Epithelial cell of prostate (primary cell): ENCODE results near the gene GET3.
"Not testable (repeated sequence)": the region's sequence is repeated elsewhere in the genome, so short reads cannot be mapped to it uniquely, and the experiment has no call there.

Source experiments
- DNase-seq: peaks from one replicate; pipeline ENCODE4 v3.0.0-alpha.2; 2011; ENCODE audit warnings: low read depth, low spot score
- H3K27ac ChIP-seq: fragments of 450-650 bp; 2 replicates; pipeline ENCODE4 v1.5.1; 2017; ENCODE audit warnings: mild to moderate bottlenecking

GET3 gene

GRCh38 chr19:12713304-12713703 lies 24.0 kb upstream of the GET3 start:
- H3K27ac ChIP-seq, DNase-seq: not testable (repeated sequence)

DNA sequence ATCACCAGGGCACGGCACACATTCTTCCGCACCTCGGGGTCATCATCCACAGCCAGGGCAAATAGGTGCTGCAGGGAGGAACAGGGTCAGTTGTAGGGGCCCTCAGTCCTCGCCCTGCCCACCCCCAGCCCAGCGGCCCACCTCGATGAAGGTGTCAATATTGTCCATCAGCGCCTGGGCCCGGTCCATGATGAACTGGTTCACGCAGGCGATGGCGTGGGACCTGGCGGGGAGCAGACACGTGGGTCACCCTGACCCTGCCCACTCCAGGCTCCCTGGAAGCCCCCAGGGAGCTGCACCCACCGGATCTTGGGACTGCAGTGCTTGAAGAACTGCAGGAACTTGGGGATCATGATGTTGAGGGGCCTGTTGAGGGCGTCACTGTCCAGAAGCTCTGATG lies 22.2 kb upstream of the GET3 start:
- H3K27ac ChIP-seq: no peak overlapping the region

GRCh38 chr19:12715929-12716328 lies 21.4 kb upstream of the GET3 start:
- no peak for DNase-seq
- no peak overlapping the region for H3K27ac ChIP-seq

More for the DNA sequence above, 22.2 kb upstream of the GET3 start:
- DNase-seq: no peak

GRCh38 chr19:12720296-12720695 lies 17.0 kb upstream of the GET3 start:
- no peak for DNase-seq
- peak overlapping the region; percentile 93 for H3K27ac ChIP-seq

DNA sequence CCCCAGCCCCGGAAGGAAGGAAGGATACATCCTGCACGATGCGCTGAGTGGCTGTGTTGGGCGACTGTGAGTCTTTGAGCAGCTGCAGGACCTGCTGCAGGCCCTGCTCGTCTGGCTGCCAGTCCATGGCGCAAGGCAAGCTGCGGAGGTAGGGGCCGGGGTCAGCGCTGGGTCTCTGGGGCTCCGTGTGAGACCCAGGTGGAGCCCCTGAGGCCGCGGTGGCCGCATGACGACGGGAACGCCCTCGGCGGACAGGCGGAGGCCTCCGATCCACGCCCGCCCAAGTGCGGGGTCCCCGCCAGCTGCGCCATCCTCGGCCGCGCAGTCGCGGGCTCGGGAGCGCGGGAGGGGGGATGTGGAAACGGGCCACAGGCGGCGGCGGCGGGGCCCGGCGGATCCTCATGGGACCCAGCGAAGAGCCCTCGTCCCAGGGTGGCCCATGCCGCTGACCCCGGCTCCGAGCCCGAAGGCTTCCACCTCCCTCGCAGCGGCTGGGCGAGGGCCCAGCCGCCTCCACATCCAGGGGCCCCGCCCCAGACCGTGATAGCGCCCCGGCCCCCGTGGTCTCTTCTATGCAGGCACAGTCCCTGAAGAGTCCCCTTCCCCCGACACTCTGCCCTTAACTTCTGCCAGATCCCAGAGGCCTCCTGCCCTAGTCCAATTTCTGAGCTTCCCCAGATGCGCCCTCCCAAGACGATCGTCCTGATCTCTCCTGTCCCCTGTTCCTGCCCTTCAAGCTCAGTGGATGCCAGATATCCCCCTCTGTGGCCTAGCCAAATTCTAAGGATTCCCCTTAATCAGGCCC lies 16.2 kb upstream of the GET3 start:
- H3K27ac ChIP-seq: peak overlapping the region; percentile 93
- DNase-seq: no peak

GRCh38 chr19:12721656-12722565 lies 15.4 kb upstream of the GET3 start:
- DNase-seq: no peak

DNA sequence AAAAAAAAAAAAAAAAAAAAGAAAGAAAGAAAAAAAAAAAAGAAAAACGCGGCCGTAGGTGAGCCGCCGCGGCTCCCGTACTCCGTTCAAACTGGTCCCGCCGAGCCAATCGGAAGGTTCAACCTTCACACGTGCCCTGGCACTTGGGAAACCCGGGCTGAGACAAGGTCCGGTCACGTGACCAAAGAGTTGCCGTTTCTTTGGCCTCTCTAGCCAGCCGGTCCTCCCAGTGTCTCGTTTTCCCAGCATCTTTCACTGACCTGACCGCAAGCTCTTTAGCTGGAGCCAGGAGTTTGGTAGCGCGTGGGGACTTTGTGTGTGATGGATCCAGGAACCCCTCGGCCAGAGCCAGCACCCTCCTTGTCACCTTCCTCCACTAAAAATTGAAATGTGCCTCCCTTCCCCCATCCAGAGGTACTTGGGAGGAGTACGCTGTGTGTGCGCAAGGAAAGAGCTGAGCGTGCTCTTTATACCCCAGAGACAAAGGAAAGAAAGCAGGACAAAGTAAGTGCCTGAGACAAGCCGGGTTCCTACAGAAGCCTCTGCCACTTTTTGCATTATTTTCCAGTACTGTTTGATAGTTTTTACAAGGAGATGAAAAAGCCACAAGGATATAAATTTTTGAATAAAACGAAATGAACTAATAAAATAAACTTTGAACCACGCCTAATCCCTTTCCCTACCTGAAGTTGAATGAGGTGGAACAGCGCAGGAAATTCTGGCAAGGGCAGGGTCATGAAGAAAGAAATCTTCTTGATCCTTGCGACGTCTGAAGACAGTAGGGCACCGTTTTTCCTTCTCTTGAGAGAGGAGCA lies 14.5 kb upstream of the GET3 start:
- H3K27ac ChIP-seq: peak overlapping the region; percentile 93
- DNase-seq: peak; percentile 97

More at GRCh38 chr19:12721656-12722565, 15.4 kb upstream of the GET3 start:
- peak overlapping the region; percentile 93 for H3K27ac ChIP-seq

- peak overlapping the region; percentile 93 for H3K27ac ChIP-seq
- DNase-seq: no peak
These were observed 14.0 kb upstream of the GET3 start for GRCh38 chr19:12723381-12723640.

DNA sequence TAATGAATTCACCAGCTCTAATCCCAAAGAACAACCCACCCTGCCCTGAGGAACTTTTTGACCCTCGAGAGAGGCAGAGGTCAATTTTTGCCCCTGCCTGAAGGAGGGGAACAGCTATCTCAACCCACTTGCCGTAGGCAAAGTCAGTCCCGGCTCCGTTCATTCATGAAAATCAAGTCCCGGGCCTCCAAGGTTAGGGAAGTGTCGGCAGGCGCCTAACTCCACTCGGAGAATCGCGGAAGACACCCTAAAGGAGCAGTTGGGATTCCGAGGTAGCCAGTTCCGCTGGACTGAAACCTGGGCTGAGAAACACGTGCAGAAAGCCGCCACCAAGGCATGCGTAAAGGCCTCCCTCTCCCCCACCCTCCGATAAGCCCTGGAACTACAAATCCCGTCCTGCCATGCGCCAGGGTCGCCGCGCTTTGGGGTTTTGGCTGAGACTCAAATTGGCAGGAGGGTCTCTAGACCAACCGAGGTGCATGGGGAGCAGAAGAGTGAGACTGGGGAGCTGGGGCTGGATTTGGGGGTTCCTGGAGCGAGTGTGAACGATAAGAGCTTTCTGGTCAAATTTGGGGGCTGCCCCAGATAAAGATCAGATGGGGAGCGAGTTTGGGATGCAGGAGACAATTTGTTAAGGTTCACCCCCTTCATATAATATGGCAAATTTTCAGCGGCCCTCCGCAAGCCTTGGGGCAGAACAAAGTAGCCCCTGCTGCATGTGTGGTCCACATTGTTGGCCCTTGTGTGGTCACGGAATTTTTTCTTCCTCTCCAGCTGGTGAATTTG lies 13.5 kb upstream of the GET3 start, which contains the start of gene TNPO2:
Gene TNPO2 (minus strand): TSS at position 292 of the 786 bp plus-strand sequence. CDS start 2,955 bp downstream, outside the sequence.
- peak within 1 kb of the TSS; percentile 93 for H3K27ac ChIP-seq
- DNase-seq: no peak

- not testable (repeated sequence) for DNase-seq
These were observed 11.7 kb upstream of the GET3 start for GRCh38 chr19:12725612-12726011.

GRCh38 chr19:12726988-12727316 lies 10.3 kb upstream of the GET3 start:
- peak overlapping the region; percentile 7 for H3K27ac ChIP-seq
- DNase-seq: no peak

More at GRCh38 chr19:12725612-12726011, 11.7 kb upstream of the GET3 start:
- not testable (repeated sequence) for H3K27ac ChIP-seq

- no peak for DNase-seq
- peak overlapping the region; percentile 2 for H3K27ac ChIP-seq
These were observed 9.4 kb upstream of the GET3 start for GRCh38 chr19:12727745-12728433.

GRCh38 chr19:12730064-12730463 lies 7.2 kb upstream of the GET3 start:
- no peak for DNase-seq

DNA sequence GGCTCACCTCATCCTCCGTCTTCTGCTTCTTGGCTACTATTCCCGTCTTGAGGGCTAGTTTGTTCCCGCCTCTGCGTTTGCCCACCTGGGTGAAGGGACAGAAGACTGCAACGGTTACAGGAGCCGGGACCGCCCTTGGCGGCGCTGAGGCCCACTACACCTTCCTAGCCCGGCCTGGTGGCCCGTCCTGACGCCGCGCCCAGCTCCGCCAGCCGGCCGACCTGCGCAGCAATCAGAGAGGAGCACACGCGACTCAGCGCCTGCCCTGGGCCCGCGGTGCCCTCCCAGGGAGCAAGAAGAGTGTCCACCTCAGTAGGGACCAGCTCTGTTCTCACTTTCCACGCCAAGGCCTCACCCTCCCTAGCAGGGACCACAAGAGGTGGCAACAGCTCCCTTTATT lies 6.0 kb upstream of the GET3 start:
- no peak for DNase-seq
- H3K27ac ChIP-seq: no peak overlapping the region

More at GRCh38 chr19:12730064-12730463, 7.2 kb upstream of the GET3 start:
- no peak overlapping the region for H3K27ac ChIP-seq

- no peak for DNase-seq
- peak overlapping the region; percentile 73 for H3K27ac ChIP-seq
These were observed 3.7 kb upstream of the GET3 start for GRCh38 chr19:12733369-12734214.

DNA sequence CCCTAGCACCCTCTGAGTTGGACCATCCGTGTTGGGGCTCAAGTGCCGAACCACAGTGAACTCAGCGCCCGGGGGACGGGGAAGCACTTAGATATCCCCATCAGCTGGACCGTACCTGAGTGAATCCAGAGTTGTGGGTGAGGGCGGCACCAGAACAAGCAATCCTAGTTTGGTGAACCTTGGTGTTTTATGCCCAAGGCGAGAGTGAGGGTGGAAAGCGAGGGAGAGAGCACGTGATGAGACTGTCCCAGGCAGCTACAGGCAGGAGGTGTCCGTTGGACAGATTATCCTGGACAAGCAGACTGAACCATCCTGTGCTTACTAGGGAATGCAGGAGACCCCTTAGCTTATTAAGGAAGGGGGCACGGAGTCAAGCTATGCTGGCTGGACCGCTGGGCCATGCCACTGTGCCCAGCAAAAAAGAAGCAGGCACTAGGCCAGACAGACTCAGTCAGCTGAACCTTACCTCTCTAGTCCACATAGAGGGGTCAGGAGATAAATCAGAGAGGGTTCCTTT lies 596 bp downstream of the GET3 start:
- H3K27ac ChIP-seq: peak overlapping the region; percentile 68
- DNase-seq: no peak

DNA sequence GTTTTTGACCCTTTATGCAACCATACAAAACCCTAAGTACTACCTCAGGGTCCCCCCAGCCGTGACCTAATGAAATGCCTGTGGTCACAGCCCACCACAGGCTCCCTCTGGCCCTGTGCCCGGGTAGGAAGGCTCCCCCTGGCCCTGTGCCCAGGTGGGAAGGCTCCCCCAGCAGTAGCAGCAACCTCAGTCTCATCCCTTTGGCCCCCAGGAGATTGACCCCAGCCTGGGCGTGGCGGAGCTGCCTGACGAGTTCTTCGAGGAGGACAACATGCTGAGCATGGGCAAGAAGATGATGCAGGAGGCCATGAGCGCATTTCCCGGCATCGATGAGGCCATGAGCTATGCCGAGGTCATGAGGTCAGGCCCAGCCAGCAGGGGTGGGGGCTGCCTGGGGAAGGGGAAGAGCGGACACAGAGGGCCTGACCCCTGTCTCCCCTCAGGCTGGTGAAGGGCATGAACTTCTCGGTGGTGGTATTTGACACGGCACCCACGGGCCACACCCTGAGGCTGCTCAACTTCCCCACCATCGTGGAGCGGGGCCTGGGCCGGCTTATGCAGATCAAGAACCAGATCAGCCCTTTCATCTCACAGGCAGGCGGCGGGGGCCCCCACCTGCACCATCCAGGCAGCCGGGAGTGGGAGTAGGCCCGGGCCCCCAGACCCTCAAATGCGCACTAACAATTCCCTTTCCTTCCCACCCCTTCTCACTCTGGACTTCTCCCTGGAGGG lies 8.0 kb downstream of the GET3 start:
- no peak overlapping the region for H3K27ac ChIP-seq
- DNase-seq: no peak
